AG10803 (cell line): Measurements from ENCODE around the gene KCNG2.

Source experiments
- DNase-seq: peaks from one replicate; pipeline ENCODE4 v3.0.0; 2010; ENCODE audit warnings: low read depth
- H3K4me3 ChIP-seq: 2 replicates; pipeline ENCODE4 v1.5.1; 2011; ENCODE audit warnings: mild to moderate bottlenecking, low read length, control low read depth
- TF ChIP-seq, protein P1 (sequence below): conservative IDR thresholded peaks from 2 replicates; pipeline ENCODE4 v1.5.1; 2011; ENCODE audit warnings: mild to moderate bottlenecking, low read length, control low read depth, inconsistent platforms

The KCNG2 gene

DNA sequence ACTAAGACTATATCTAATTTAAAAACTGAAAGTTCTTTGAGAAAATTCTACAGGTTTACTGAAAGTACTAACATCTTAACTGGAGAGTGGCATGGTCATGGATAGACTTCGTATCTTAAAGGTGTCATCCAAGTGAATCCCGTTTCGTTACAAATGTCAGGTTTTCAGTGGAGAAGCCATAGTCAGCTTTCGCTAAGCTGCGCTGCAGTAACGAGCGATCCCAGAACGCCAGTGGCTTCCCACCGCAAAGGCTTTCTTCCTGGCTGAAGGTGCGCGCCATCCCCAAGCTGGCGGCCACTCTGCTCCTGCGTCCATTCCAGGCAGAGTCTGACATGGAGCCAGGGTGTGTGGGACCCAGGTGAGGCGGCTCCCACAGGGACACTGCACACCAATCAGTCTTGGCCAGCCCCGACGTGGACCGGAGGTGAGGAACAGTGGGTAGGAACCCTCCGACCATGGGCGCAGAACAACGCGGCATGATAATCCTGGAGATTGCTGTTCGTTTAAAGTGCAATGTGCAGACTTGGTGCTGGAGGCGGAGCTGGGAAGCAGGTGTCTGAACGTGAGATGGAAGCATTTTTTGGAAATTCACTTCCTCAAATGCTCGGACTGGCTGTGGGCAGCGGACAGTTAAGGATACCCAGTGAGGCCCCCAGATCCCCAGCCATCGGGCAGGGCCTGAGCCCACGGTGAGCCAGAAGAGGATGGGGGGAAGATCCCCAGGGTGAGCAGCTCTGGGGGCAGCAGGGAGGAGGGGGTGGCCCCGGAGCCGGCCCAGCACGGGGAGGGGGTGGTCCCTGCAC is 27.8 kb upstream of the KCNG2 start:
- no peak for DNase-seq
- TF ChIP-seq, protein P1, sequence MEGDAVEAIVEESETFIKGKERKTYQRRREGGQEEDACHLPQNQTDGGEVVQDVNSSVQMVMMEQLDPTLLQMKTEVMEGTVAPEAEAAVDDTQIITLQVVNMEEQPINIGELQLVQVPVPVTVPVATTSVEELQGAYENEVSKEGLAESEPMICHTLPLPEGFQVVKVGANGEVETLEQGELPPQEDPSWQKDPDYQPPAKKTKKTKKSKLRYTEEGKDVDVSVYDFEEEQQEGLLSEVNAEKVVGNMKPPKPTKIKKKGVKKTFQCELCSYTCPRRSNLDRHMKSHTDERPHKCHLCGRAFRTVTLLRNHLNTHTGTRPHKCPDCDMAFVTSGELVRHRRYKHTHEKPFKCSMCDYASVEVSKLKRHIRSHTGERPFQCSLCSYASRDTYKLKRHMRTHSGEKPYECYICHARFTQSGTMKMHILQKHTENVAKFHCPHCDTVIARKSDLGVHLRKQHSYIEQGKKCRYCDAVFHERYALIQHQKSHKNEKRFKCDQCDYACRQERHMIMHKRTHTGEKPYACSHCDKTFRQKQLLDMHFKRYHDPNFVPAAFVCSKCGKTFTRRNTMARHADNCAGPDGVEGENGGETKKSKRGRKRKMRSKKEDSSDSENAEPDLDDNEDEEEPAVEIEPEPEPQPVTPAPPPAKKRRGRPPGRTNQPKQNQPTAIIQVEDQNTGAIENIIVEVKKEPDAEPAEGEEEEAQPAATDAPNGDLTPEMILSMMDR = no peak
- H3K4me3 ChIP-seq = no peak overlapping the region

DNA sequence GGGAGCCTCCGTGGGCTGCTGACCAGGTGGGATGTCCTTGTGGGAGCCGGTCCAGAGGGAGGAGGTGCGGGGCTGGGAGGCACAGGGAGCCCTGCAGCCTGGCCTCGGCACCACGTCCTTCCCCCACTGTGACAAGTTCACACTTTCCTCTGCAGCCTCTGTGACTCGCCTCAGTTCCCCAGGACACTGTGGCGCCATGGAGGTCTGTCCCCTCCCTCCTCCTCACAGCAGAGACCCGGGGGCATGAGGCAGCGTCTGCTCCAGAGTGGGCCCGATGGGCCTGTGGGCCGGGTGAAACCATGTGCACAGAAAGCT is 27.3 kb upstream of the KCNG2 start:
- no peak for DNase-seq
- no peak overlapping the region for H3K4me3 ChIP-seq
- TF ChIP-seq, protein P1 = no peak

DNA sequence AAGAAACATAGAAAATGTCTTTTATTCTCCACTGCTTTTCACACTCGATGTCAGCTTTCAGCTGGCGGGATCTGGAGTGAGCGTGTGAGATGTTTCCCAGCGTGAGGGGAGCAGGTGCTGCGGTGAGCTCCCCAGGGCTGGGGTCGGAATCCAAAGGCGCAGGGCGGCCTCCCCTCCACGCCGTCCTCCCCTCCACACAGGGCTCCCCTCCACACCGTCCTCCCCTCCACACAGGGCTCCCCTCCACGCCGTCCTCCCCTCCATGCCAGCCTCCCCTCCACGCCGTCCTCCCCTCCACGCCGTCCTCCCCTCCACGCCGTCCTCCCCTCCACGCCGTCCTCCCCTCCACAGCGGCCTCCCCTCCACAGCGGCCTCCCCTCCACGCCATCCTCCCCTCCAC is 26.9 kb upstream of the KCNG2 start:
- DNase-seq = no peak
- no peak overlapping the region for H3K4me3 ChIP-seq
- TF ChIP-seq, protein P1 = no peak

DNA sequence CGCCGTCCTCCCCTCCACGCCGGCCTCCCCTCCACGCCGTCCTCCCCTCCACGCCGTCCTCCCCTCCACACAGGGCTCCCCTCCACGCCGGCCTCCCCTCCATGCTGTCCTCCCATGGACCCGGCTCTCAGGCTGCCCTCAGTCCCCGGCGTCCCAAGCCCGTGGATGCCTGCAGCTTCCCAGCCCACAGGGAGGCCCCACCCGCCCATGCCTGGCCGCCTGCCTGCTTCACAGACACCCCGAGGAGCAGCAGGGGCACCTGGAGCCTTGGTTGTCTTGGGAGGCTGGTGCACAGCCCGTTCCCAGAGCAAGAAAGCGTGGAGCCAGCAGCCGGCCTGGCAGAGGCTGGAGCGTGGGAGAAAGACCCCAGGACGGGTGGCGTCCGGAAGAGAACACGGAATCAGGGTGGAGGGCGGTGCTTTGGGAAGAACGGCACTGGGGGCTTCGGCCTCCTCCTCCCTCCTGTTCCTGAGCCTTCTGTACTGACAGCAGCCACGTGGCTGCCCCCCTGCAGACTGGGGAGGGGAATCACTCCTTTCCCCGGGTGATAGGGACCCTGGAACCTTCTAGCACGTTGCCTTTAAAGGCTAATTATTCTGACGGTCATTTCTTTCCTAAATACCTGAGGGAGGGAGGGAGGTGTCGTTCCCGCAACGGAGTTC is 26.2 kb upstream of the KCNG2 start:
- H3K4me3 ChIP-seq = no peak overlapping the region
- TF ChIP-seq, protein P1 = no peak
- no peak for DNase-seq

DNA sequence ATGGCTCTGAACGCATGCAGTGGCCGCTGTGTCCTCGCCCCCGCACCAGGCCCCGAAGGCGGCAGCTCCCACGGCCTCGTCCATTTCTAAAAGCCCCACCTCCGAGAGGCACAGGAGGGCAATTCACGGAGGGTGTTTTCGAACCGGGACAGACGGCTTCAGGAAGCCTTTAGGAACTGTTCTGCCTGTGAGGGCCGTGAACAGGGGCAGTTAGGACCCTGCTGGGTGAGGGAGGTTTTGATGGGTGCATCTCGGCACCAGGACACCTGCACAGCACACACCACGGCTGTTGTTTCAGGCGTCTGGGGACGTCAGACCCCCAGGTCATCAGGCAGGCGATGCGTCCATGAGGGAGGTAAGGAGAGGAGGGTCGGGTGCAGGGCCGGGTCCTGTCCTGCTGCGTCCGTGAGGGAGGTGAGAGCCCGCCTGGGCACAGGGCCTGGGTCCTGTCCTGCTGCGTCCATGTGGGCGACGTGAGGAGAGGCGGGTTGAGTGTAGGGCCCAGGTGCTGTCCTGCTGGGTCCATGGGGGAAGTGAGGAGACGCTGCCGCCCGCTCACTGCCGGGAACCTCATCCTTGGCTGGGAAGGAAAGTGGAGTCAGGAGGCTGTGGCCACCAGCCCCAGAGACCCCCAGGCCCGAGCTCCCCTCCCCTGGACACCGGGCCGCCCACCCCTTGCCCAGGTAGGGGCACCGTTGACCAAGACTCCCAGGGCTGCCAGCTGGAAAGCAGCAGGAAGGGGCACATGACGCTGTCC is 25.5 kb upstream of the KCNG2 start:
- TF ChIP-seq, protein P1 = no peak
- no peak for DNase-seq
- H3K4me3 ChIP-seq = no peak overlapping the region

DNA sequence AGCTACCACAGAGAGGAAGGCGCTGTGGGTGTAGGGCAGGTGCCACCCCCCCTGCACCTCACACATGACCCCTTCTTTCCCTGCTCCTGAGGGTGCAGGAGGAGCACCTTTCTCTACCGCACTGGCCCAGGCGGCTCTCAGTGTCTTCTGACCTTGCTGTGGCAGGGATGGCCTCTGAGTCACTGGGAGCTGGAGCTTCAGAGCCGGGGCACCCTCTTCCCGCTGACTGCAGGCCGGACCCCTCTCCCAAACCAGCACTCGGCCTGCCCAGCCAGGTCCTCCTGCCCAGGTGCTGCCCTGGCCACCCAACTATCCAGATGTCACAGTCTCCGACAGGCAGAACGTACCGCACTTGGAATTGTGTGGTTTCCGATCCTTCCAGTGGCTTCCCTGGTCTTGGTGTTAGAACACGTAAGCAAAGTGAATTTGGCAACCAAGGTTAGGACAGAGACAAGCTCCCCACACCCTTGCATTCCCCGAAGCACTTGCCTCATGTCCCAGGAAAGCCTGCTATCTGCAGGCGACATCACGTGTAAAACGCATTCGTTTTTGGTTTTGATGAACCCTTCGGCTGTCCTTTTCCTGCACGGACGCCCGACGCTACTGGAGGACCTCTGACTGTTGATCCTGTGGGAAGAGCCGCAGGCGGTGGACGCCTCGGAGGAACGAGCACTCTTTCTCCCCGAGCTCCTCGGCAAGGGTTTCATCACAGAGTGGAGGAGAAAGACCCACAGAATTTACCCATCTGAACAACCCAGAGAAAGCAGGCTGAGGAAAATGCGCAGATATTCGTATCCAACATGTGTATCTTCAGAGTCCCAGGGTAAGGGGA is 24.7 kb upstream of the KCNG2 start:
- DNase-seq = no peak
- no peak overlapping the region for H3K4me3 ChIP-seq
- TF ChIP-seq, protein P1 = no peak
